ENCODE results near the gene DCUN1D1.
"Not testable (repeated sequence)": the region's sequence is repeated elsewhere in the genome, so short reads cannot be mapped to it uniquely, and the experiment has no call there.

The DCUN1D1 gene

DNA sequence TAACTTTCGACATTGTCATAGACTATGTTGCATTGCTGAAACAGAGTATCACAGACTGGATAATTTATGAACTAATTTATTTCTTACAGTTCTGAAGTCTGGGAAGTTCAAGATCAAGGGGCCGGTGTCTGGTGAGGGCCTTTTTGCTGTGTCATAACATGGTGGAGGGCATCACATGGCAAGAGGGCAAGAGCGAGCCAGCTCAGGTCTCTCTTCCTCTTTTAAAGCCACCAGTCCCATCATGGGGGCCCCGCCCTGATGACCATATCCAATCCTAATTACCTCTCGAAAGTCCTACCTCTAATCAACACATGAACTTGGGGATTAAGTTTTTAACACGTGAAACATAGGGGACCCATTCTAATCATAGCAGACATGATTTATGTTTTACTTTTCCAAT, 33.5 kb upstream of the DCUN1D1 start:
- H3K4me3 ChIP-seq (ENCODE audit: low read length) = no peak overlapping the region
- TF ChIP-seq, protein P1, sequence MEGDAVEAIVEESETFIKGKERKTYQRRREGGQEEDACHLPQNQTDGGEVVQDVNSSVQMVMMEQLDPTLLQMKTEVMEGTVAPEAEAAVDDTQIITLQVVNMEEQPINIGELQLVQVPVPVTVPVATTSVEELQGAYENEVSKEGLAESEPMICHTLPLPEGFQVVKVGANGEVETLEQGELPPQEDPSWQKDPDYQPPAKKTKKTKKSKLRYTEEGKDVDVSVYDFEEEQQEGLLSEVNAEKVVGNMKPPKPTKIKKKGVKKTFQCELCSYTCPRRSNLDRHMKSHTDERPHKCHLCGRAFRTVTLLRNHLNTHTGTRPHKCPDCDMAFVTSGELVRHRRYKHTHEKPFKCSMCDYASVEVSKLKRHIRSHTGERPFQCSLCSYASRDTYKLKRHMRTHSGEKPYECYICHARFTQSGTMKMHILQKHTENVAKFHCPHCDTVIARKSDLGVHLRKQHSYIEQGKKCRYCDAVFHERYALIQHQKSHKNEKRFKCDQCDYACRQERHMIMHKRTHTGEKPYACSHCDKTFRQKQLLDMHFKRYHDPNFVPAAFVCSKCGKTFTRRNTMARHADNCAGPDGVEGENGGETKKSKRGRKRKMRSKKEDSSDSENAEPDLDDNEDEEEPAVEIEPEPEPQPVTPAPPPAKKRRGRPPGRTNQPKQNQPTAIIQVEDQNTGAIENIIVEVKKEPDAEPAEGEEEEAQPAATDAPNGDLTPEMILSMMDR (conservative IDR thresholded peaks at IDR 0.05; ENCODE audit: low read depth, low read length) = no peak
- DNase-seq (ENCODE audit: low read depth) = no peak

- TF ChIP-seq, protein P1 (conservative IDR thresholded peaks at IDR 0.05; ENCODE audit: low read depth, low read length) = no peak
- no peak overlapping the region for H3K4me3 ChIP-seq (ENCODE audit: low read length)
- DNase-seq (ENCODE audit: low read depth) = no peak
These were observed 32.7 kb upstream of the DCUN1D1 start for GRCh38 chr3:183013074-183013473.

DNA sequence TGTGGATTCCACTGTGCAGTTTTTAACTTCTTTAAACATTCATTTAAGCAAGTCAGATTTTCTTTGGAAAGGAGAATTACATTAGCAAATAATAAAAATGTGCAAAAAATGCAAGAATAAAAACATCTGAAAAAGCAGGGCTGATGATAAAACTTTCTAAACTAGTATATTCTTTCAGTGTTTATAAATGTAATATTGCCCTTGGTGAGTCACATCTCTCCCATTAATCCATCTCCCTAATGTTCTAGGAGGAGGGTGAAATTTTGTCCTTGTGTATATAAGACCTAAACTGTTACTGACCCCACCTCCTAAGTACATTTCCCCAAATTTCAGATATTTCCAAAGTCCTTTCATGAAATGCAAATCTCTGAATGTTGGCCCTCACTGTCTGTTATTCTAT, 28.5 kb upstream of the DCUN1D1 start:
- no peak overlapping the region for H3K4me3 ChIP-seq (ENCODE audit: low read length)
- TF ChIP-seq, protein P1 (conservative IDR thresholded peaks at IDR 0.05; ENCODE audit: low read depth, low read length) = no peak
- no peak for DNase-seq (ENCODE audit: low read depth)

DNA sequence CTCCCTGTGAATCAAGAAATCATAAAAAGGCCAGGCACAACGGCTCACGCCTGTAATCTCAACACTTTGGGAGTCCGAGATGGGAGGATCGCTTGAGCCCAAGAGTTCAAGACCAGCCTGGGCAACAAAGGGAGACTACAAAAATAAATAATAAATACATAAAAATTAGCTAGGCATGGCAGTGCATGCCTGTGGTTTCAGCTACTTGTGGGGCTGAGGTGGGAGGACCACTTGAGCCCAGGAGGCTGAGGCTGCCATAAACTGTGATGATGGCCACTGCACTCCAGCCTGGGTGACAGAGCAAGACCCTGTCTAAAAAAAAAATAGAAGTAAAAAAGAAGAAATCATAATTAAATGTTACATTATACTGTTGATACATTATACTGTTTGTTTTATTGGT, 28.0 kb upstream of the DCUN1D1 start:
- no peak for DNase-seq (ENCODE audit: low read depth)
- TF ChIP-seq, protein P1 (conservative IDR thresholded peaks at IDR 0.05; ENCODE audit: low read depth, low read length) = no peak
- H3K4me3 ChIP-seq (ENCODE audit: low read length) = no peak overlapping the region

DNA sequence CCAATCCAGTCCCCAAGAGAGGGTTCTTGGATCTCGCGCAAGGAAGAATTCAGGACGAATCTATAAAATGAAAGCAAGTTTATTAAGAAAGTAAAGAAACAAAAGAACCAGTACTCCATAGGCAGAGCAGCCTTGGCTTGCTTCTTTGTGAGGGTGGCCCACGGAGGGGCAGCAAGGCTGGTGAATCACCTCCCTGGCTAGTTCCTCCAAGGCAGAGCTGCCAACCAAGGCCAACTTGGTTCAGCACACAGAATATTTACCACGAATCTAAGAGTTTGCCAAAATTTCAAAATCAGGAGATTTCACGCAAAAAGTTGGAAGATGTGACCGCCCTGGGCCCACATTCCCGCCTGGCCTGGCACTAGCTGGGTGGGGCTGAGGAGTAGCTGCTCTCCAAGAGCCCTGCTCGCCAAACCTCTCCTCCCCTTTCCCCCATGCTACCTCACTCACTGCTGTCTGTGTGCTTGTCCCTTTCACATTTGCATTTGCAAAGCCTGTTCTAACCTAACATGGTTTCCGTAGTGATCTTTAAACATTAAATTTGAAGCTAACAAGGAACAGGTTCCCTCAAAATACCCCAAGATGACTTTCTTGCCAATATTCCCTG, 26.2 kb upstream of the DCUN1D1 start:
- H3K4me3 ChIP-seq (ENCODE audit: low read length) = no peak overlapping the region
- TF ChIP-seq, protein P1 (conservative IDR thresholded peaks at IDR 0.05; ENCODE audit: low read depth, low read length) = no peak
- DNase-seq (ENCODE audit: low read depth) = no peak

DNA sequence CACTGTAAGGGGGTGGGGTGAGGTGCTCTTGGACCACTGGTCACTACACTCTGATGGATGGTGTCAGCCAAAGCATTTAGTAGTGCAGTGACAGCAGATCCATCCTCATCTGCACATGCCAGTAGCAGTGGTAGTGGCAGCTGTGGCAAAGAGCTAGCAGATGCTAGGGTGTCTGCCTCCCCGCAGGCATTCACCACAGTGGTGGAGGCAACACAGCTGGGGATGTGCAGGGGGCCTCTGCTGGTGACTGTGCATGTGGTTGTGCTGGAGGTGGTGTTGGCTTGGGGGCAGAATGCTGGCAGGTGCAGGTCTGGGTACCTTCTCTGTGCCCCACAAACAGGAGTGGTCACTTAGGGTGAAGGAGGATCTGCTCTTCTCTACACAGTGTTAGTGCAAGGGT, 19.4 kb upstream of the DCUN1D1 start:
- H3K4me3 ChIP-seq (ENCODE audit: low read length) = no peak overlapping the region
- TF ChIP-seq, protein P1 (conservative IDR thresholded peaks at IDR 0.05; ENCODE audit: low read depth, low read length) = no peak
- DNase-seq (ENCODE audit: low read depth) = no peak

DNA sequence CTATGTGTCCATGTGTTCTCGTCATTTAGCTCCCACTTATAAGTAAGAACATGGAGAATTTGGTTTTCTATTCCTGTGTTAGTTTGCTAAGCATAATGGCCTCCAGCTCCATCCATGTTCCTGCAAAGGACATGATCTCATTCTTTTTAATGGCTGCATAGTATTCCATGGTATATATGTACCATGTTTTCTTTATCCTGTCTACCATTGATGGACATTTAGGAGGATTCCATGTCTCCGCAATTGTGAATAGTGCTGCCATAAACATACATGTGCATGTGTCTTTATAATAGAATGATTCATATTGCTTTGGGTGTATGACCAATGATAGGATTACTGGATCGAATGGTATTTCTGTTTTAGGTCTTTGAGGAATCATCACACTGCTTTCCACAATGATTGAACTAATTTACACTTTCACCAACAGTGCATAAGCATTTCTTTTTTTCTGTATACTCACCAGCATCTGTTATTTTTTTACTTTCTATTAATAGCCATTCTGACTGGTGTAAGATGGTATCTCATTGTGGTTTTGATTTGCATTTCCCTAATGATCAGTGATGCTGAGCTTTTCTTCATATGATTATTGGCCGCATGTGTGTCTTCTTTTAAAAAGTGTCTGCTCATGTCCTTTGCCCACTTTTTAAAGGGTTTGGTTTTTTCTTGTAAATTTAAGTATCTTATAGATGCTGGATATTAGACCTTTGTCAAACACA, 13.3 kb upstream of the DCUN1D1 start:
- DNase-seq (ENCODE audit: low read depth); H3K4me3 ChIP-seq (ENCODE audit: low read length): not testable (repeated sequence)
